ENCODE measurements around the gene XPO6.
"Not testable (repeated sequence)": the region's sequence is repeated elsewhere in the genome, so short reads cannot be mapped to it uniquely, and the experiment has no call there.

Gene XPO6

GRCh38 chr16:28211758-28212531 lies at the start of gene XPO6:
Gene XPO6, minus strand, starts transcription at chr16:28211965. Its CDS starts 597 bp downstream, at chr16:28211368.
- peak; percentile 92 to 99 (median 96) for DNase-seq
- intact Hi-C loops (cut with DNase I) = loop anchor here (10.0 kb wide), 2 partner anchors 83 to 633 kb away; partner anchors contain the start of genes SBK1 and TUFM

- DNase-seq = no peak
- intact Hi-C loops (cut with DNase I) = no loop called here
Measured at GRCh38 chr16:28260193-28260592, 48.4 kb upstream of the XPO6 start.

GRCh38 chr16:28259781-28260150 lies 48.0 kb upstream of the XPO6 start:
- no peak for DNase-seq
- intact Hi-C loops (cut with DNase I) = no loop called here

GRCh38 chr16:28259091-28259780 lies 47.5 kb upstream of the XPO6 start:
- intact Hi-C loops (cut with DNase I) = no loop called here
- DNase-seq = peak in 2 of 10 donors; percentile 70 to 74

- peak in 9 of 10 donors; percentile 36 to 92 (median 59) for DNase-seq
- intact Hi-C loops (cut with DNase I) = no loop called here
Measured at GRCh38 chr16:28258567-28258966, 46.8 kb upstream of the XPO6 start.

- intact Hi-C loops (cut with DNase I) = no loop called here
- peak in 1 of 10 donors; percentile 18 for DNase-seq
Measured at GRCh38 chr16:28257256-28257655, 45.5 kb upstream of the XPO6 start.

- peak in 1 of 10 donors; percentile 16 for DNase-seq
- intact Hi-C loops (cut with DNase I) = no loop called here
Measured at GRCh38 chr16:28255838-28256237, 44.1 kb upstream of the XPO6 start.

- DNase-seq = peak in 1 of 10 donors; percentile 33
Measured at GRCh38 chr16:28254158-28254557, 42.4 kb upstream of the XPO6 start.

GRCh38 chr16:28250999-28251398 lies 39.2 kb upstream of the XPO6 start:
- DNase-seq = no peak
- intact Hi-C loops (cut with DNase I) = no loop called here

More at GRCh38 chr16:28254158-28254557, 42.4 kb upstream of the XPO6 start:
- intact Hi-C loops (cut with DNase I) = no loop called here

- intact Hi-C loops (cut with DNase I) = not testable (repeated sequence)
- DNase-seq = peak in 2 of 10 donors; percentile 8 to 12
Measured at GRCh38 chr16:28249483-28249882, 37.7 kb upstream of the XPO6 start.

GRCh38 chr16:28241924-28242323 lies 30.2 kb upstream of the XPO6 start:
- DNase-seq = peak in 8 of 10 donors; percentile 24 to 91 (median 64)
- intact Hi-C loops (cut with DNase I) = no loop called here

GRCh38 chr16:28237754-28238357 lies 26.1 kb upstream of the XPO6 start:
- DNase-seq = peak in 1 of 10 donors; percentile 12
- intact Hi-C loops (cut with DNase I) = no loop called here

- DNase-seq = no peak
- intact Hi-C loops (cut with DNase I) = no loop called here
Measured at GRCh38 chr16:28231763-28232162, 20.0 kb upstream of the XPO6 start.

GRCh38 chr16:28223909-28224308 lies 12.1 kb upstream of the XPO6 start:
- intact Hi-C loops (cut with DNase I) = not testable (repeated sequence)
- peak in 1 of 10 donors; percentile 12 for DNase-seq

- intact Hi-C loops (cut with DNase I) = loop anchor here (10.0 kb wide), 2 partner anchors 75 to 625 kb away; partner anchors contain the start of genes SBK1 and TUFM
- not testable (repeated sequence) for DNase-seq
Measured at GRCh38 chr16:28219777-28220176, 8.0 kb upstream of the XPO6 start.

- intact Hi-C loops (cut with DNase I) = loop anchor here (10.0 kb wide), 2 partner anchors 76 to 626 kb away; partner anchors contain the start of genes SBK1 and TUFM
- no peak for DNase-seq
Measured at GRCh38 chr16:28219282-28219681, 7.5 kb upstream of the XPO6 start.

GRCh38 chr16:28218109-28218508 lies 6.3 kb upstream of the XPO6 start:
- DNase-seq = no peak
- intact Hi-C loops (cut with DNase I) = loop anchor here (10.0 kb wide), 2 partner anchors 77 to 627 kb away; partner anchors contain the start of genes SBK1 and TUFM

- DNase-seq = no peak
- intact Hi-C loops (cut with DNase I) = loop anchor here (10.0 kb wide), 2 partner anchors 77 to 627 kb away; partner anchors contain the start of genes SBK1 and TUFM
Measured at GRCh38 chr16:28217326-28217725, 5.6 kb upstream of the XPO6 start.

- intact Hi-C loops (cut with DNase I) = loop anchor here (10.0 kb wide), 2 partner anchors 81 to 631 kb away; partner anchors contain the start of genes SBK1 and TUFM
- no peak for DNase-seq
Measured at GRCh38 chr16:28213396-28213795, 1.6 kb upstream of the XPO6 start.

GRCh38 chr16:28212532-28212873 lies 738 bp upstream of the XPO6 start:
- no peak for DNase-seq
- intact Hi-C loops (cut with DNase I) = loop anchor here (10.0 kb wide), 2 partner anchors 82 to 632 kb away; partner anchors contain the start of genes SBK1 and TUFM
